H9 (cell line): ENCODE measurements around the gene SYT2. TPM values are rescaled to one million over a fixed set of nuclear protein-coding genes. Genes with fewer than 3 reads are reported as not detected.

Experiments
- DNase-seq: peaks from one replicate; pipeline ENCODE4 v3.0.0-alpha.2; 2017
- H2AFZ ChIP-seq: one replicate; pipeline ENCODE4 v1.6.1; 2013; ENCODE audit warnings: mild to moderate bottlenecking, low read length, control low read depth, moderate library complexity
- H2AK5ac ChIP-seq: 2 replicates; pipeline ENCODE4 v1.6.1; 2013; ENCODE audit warnings: low read length, control low read depth, mixed read lengths; ENCODE audit not compliant: insufficient read length
- H2BK120ac ChIP-seq: one replicate; pipeline ENCODE4 v1.6.1; 2013; ENCODE audit warnings: low read depth, mild to moderate bottlenecking, low read length, control low read depth, inconsistent platforms; ENCODE audit not compliant: poor library complexity, severe bottlenecking
- H2BK12ac ChIP-seq: 2 replicates; pipeline ENCODE4 v1.6.1; 2013; ENCODE audit warnings: low read length, control low read depth, mixed read lengths, low read depth; ENCODE audit not compliant: insufficient read length
- H2BK15ac ChIP-seq: 2 replicates; pipeline ENCODE4 v1.6.1; 2013; ENCODE audit warnings: low read depth, low read length, control low read depth
- H2BK20ac ChIP-seq: one replicate; pipeline ENCODE4 v1.6.1; 2013; ENCODE audit warnings: low read depth, mild to moderate bottlenecking, low read length, control low read depth, inconsistent platforms; ENCODE audit not compliant: poor library complexity, severe bottlenecking
- H2BK5ac ChIP-seq: 2 replicates; pipeline ENCODE4 v1.6.1; 2013; ENCODE audit warnings: low read length, control low read depth, mixed read lengths; ENCODE audit not compliant: insufficient read length
- H3K14ac ChIP-seq: 2 replicates; pipeline ENCODE4 v1.6.1; 2013; ENCODE audit warnings: low read length, control low read depth; ENCODE audit not compliant: insufficient read depth
- H3K18ac ChIP-seq: 2 replicates; pipeline ENCODE4 v1.6.1; 2013; ENCODE audit warnings: low read depth, mild to moderate bottlenecking, mixed read lengths, low read length, control low read depth; ENCODE audit not compliant: insufficient read length
- H3K23ac ChIP-seq: 2 replicates; pipeline ENCODE4 v1.6.1; 2013; ENCODE audit warnings: low read length, control low read depth, mixed read lengths, low read depth; ENCODE audit not compliant: insufficient read length
- H3K23me2 ChIP-seq: 2 replicates; pipeline ENCODE4 v1.6.1; 2013; ENCODE audit warnings: low read depth, mild to moderate bottlenecking, mixed read lengths, low read length, control low read depth; ENCODE audit not compliant: insufficient read length, poor library complexity, severe bottlenecking
- H3K27ac ChIP-seq: 2 replicates; pipeline ENCODE4 v1.5.1; 2013; ENCODE audit warnings: low read length, control low read depth, mixed read lengths, low read depth; ENCODE audit not compliant: insufficient read length
- H3K27me3 ChIP-seq: 2 replicates; pipeline ENCODE4 v1.6.1; 2013; ENCODE audit warnings: low read length, control low read depth, inconsistent platforms; ENCODE audit not compliant: insufficient read depth
- H3K4ac ChIP-seq: 2 replicates; pipeline ENCODE4 v1.6.1; 2013; ENCODE audit warnings: low read depth, mild to moderate bottlenecking, control low read depth, inconsistent platforms, low read length, moderate library complexity
- H3K4me1 ChIP-seq: 2 replicates; pipeline ENCODE4 v1.6.1; 2013; ENCODE audit warnings: low read length, control low read depth, inconsistent platforms; ENCODE audit not compliant: insufficient read depth
- H3K4me2 ChIP-seq: 2 replicates; pipeline ENCODE4 v1.6.1; 2013; ENCODE audit warnings: low read length, control low read depth, mixed read lengths; ENCODE audit not compliant: insufficient read length, insufficient read depth
- H3K56ac ChIP-seq: 2 replicates; pipeline ENCODE4 v1.6.1; 2013; ENCODE audit warnings: low read depth, mild to moderate bottlenecking, mixed read lengths, low read length, control low read depth; ENCODE audit not compliant: insufficient read length
- H3K79me1 ChIP-seq: 2 replicates; pipeline ENCODE4 v1.6.1; 2013; ENCODE audit warnings: low read depth, mild to moderate bottlenecking, moderate library complexity, low read length, control low read depth, inconsistent platforms; ENCODE audit not compliant: insufficient read depth, poor library complexity, severe bottlenecking
- H3K79me2 ChIP-seq: 2 replicates; pipeline ENCODE4 v1.6.1; 2013; ENCODE audit warnings: low read length, control low read depth, inconsistent platforms; ENCODE audit not compliant: insufficient read depth
- H3K9ac ChIP-seq: 2 replicates; pipeline ENCODE4 v1.6.1; 2013; ENCODE audit warnings: low read length, control low read depth, mixed read lengths; ENCODE audit not compliant: insufficient read length; ENCODE audit errors: extremely low read depth
- H3K9me3 ChIP-seq: one replicate; pipeline ENCODE4 v1.6.1; 2013; ENCODE audit warnings: low read depth, low read length, inconsistent platforms; ENCODE audit not compliant: control insufficient read depth
- H3T11ph ChIP-seq: one replicate; pipeline ENCODE4 v1.6.1; 2013; ENCODE audit warnings: mild to moderate bottlenecking, low read length, control low read depth, inconsistent platforms
- H4K20me1 ChIP-seq: one replicate; pipeline ENCODE4 v1.6.1; 2013; ENCODE audit not compliant: control insufficient read depth, insufficient read length, insufficient read depth
- H4K5ac ChIP-seq: 2 replicates; pipeline ENCODE4 v1.6.1; 2013; ENCODE audit warnings: low read depth, mild to moderate bottlenecking, mixed read lengths, low read length, control low read depth; ENCODE audit not compliant: insufficient read length
- H4K8ac ChIP-seq: replicated peaks from 2 replicates; pipeline ENCODE4 v1.6.1; 2013; ENCODE audit warnings: low read length, control low read depth, mixed read lengths, low read depth; ENCODE audit not compliant: insufficient read length
- H4K91ac ChIP-seq: 2 replicates; pipeline ENCODE4 v1.6.1; 2013; ENCODE audit warnings: low read depth, mild to moderate bottlenecking, moderate library complexity, mixed read lengths, low read length, control low read depth; ENCODE audit not compliant: insufficient read length
- H3K27ac Mint-ChIP-seq, 3 experiments: 2 replicates in 2 of 3; 3 replicates in 1 of 3; pipeline ENCODE4 v1.8.0; 2020 to 2021; ENCODE audit warnings: mixed read lengths in 3 of 3, mild to moderate bottlenecking in 1 of 3, moderate library complexity in 1 of 3
- H3K27me3 Mint-ChIP-seq: 2 replicates; pipeline ENCODE4 v1.8.0; 2021; ENCODE audit warnings: low read depth, mild to moderate bottlenecking, moderate library complexity, mixed read lengths
- H3K36me3 Mint-ChIP-seq, 3 experiments: 2 replicates in 2 of 3; 3 replicates in 1 of 3; pipeline ENCODE4 v1.8.0; 2020 to 2021; ENCODE audit warnings: low read depth in 3 of 3, mixed read lengths in 3 of 3; ENCODE audit not compliant: insufficient read depth in 1 of 3
- H3K4me1 Mint-ChIP-seq, 2 experiments: 2 replicates each; pipeline ENCODE4 v1.8.0; 2020; ENCODE audit warnings: mixed read lengths in 2 of 2
- H3K4me3 Mint-ChIP-seq, 2 experiments: 2 replicates in 1 of 2; 3 replicates in 1 of 2; pipeline ENCODE4 v1.8.0; 2020 to 2021; ENCODE audit warnings: mild to moderate bottlenecking in 2 of 2, mixed read lengths in 2 of 2, moderate library complexity in 1 of 2
- H3K9me3 Mint-ChIP-seq, 2 experiments: 2 replicates in 1 of 2; 3 replicates in 1 of 2; pipeline ENCODE4 v1.8.0; 2020; ENCODE audit warnings: mild to moderate bottlenecking in 2 of 2, mixed read lengths in 2 of 2, moderate library complexity in 1 of 2
- WGBS: extraction: QIAGEN DNeasy Blood & Tissue Kit; methylation state at CpG from one replicate; pipeline ENCODE4 v1.1.7; 2013; ENCODE audit warnings: missing lambda C conversion rate, low lambda C conversion rate, mixed read lengths; ENCODE audit not compliant: insufficient read length; ENCODE audit errors: extremely low coverage; 5-methylcytosine and 5-hydroxymethylcytosine counted together
- total RNA-seq: library from RNA; stranded (reverse); gene quantifications from 2 replicates; pipeline ENCODE4 v1.2.1, GENCODE V29; 2021
- TF ChIP-seq, protein P1 (sequence below): fragments of 200-600 bp; sonication (generic); conservative IDR thresholded peaks from 3 replicates; pipeline ENCODE4 v1.8.0; 2021; ENCODE audit warnings: antibody characterized with exemption, mild to moderate bottlenecking

Gene SYT2
- total RNA-seq, 1 experiment from 2014 or later = 3.3 TPM

DNA sequence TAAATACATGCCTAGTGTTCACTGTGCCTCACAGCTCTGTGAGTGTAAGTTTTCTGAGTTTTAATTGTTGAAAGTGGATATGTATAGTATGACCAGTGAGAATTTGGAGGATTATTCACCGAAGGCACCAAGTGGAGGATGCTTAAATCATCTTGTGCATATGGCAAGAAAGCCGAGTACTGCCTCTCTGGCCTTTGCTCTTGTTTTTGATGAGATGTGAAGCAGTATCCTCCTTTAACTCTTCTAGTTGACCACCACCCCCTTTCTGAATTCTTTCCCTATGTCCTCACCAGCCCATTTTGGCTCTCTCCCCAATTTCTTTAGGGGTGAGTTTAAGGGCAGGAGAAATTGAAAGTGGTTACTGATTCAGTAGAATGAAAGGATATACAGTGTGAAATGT lies 130.4 kb downstream of the SYT2 start:
- Histone ChIP-seq H3K79me1 (no peaks in the 10 kb centered on the region), H3K4me2 (no peak overlapping the region), H2BK12ac (no peak overlapping the region), H3K56ac (no peak overlapping the region), H3K9ac (no peak overlapping the region), H3K27ac (no peak overlapping the region), H3K23me2 (no peaks in the 10 kb centered on the region), H2BK20ac (no peak overlapping the region), H3K23ac (no peak overlapping the region), H3K79me2 (no peaks in the 10 kb centered on the region), H3K14ac (no peak overlapping the region), H4K20me1 (no peaks in the 10 kb centered on the region), H4K5ac (no peak overlapping the region), H2AFZ (no peak overlapping the region), H3K4ac (no peak overlapping the region), H2AK5ac (no peak overlapping the region), H3K18ac (no peak overlapping the region), H3K4me1 (peaks cover 3% of the 10 kb centered on the region; the same call in 1 of the 2 replicates), H2BK5ac (no peak overlapping the region), H2BK15ac (no peak overlapping the region), H4K91ac (no peak overlapping the region), H4K8ac (no peak overlapping the region), H3T11ph (no peak overlapping the region), H3K27me3 (no peaks in the 10 kb centered on the region), H3K9me3 (no peaks in the 10 kb centered on the region), H2BK120ac (no peak overlapping the region)
- Mint-ChIP-seq H3K36me3 (no peaks in the 10 kb centered on the region; a peak in 1 of 7 replicates), H3K4me1 (peaks cover 42 to 46% of the 10 kb centered on the region in 2 experiments), H3K4me3 (no peak overlapping the region), H3K27me3 (no peaks in the 10 kb centered on the region), H3K27ac (no peak overlapping the region), H3K9me3 (no peaks in the 10 kb centered on the region)
- no peak for DNase-seq
- WGBS = no CpG with 5 or more reads among the region's 2 CpGs
- TF ChIP-seq, protein P1, sequence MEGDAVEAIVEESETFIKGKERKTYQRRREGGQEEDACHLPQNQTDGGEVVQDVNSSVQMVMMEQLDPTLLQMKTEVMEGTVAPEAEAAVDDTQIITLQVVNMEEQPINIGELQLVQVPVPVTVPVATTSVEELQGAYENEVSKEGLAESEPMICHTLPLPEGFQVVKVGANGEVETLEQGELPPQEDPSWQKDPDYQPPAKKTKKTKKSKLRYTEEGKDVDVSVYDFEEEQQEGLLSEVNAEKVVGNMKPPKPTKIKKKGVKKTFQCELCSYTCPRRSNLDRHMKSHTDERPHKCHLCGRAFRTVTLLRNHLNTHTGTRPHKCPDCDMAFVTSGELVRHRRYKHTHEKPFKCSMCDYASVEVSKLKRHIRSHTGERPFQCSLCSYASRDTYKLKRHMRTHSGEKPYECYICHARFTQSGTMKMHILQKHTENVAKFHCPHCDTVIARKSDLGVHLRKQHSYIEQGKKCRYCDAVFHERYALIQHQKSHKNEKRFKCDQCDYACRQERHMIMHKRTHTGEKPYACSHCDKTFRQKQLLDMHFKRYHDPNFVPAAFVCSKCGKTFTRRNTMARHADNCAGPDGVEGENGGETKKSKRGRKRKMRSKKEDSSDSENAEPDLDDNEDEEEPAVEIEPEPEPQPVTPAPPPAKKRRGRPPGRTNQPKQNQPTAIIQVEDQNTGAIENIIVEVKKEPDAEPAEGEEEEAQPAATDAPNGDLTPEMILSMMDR = no peak
